Mucosa of gallbladder (tissue), 1 donor: ENCODE results near the gene HMGA1. TPM values are rescaled to one million over a fixed set of nuclear protein-coding genes. Genes with fewer than 3 reads are reported as not detected.
"Not testable (repeated sequence)": the region's sequence is repeated elsewhere in the genome, so short reads cannot be mapped to it uniquely, and the experiment has no call there.

Experiments
- DNase-seq: peaks from one replicate; pipeline ENCODE4 v3.0.0-alpha.2; 2020; ENCODE audit warnings: low spot score
- total RNA-seq: library from RNA; stranded (reverse); gene quantifications from one replicate; pipeline ENCODE4 v1.2.1, GENCODE V29; 2021
- donor health status: DM: no; HTN: no; CAD: no.

HMGA1 gene
- total RNA-seq, 1 donor from 2014 or later: 88.6 TPM

- no peak for DNase-seq
These were observed 24.0 kb downstream of the HMGA1 start for GRCh38 chr6:34260576-34261267.

DNA sequence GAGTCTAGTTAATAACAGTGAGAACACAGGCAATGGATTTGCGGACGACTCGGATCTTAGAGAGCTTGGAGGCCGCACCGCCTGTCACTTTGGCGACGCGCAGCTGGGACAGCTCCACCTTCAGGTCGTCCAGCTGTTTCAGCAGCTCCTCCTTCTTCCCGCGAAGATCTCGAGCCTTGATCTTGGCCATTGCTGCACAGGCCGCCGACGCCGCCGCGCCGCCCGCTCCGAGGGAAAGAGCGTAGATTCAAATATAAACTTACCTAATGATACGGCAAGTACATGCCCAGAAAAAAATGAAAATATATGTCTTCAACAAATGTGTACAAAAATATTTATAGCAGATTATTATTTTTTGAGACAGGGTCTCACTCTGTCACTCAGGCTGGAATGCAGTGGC, 26.8 kb downstream of the HMGA1 start:
- not testable (repeated sequence) for DNase-seq

GRCh38 chr6:34267746-34268145, 31.1 kb downstream of the HMGA1 start:
- no peak for DNase-seq

- not testable (repeated sequence) for DNase-seq
These were observed 32.5 kb downstream of the HMGA1 start for GRCh38 chr6:34269132-34269531.

DNA sequence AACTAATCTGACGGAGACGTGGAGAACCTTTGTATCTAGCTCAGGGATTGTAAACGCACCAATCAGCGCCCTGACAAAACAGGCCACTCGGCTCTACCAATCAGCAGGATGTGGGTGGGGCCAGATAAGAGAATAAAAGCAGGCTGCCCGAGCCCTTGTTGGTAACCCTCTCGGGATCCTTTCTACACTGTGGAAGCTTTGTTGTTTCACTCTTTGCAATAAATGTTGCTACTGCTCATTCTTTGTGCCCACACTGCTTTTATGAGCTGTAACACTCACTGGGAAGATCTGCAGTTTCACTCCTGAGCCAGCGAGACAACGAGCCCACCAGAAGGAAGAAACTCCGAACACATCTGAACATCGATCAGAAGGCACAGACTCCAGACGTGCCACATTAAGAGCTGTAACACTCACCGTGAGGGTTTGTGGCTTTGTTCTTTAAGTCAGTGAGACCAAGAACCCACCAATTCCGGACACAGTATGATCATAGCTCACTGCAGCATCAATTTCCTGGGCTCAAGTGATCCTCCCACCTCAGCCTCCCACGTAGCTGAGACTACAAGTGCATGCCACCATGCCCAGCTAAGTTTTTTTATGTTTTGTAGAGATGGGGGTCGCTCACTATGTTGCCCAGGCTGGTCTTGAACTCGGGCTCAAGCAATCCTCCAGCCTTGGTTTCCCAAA, 33.1 kb downstream of the HMGA1 start:
- not testable (repeated sequence) for DNase-seq

DNA sequence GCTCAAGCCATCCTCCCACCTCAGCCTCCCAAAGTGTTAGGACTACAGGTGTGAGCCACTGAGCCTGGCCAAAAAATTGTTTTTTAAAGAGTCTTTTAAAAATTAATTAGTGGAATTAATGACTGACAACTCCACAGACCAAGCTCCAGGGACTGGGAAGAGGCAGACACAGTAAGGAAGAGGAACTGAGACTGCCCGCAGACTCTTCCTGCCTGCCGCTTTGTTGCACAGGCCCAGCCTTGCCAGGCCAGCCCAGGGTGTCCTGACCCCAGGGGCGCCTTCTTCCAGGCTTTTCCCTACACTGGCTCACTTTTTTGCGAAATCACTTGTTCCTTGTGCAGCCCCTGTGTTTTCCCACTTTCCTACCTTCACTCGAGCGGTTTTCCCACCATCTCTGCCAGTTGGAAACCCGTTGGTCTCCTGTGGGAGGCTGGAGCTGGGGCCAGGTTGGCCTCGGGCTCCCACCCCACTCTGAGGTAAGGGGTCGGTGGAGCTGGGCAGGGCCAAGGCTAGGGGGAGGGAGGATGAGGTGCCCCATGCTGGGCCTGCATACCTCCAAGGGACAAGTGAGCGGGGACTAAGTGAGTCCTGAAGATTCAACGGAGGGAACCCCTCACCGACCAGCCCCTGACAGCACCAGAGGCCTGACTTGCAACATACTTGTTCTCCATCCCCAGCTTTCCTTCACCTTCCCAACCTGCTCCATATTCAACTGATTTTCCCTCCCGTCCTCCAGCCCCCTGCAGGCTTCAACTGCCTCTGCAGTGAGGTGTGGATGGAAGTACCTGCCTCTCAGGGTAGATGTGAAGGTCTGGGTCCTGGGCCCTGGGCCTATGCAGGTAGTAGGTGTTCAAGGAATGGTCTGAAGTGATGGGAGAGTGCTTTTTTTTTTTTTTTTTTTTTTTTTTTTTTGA, 35.6 kb downstream of the HMGA1 start:
- no peak for DNase-seq

DNA sequence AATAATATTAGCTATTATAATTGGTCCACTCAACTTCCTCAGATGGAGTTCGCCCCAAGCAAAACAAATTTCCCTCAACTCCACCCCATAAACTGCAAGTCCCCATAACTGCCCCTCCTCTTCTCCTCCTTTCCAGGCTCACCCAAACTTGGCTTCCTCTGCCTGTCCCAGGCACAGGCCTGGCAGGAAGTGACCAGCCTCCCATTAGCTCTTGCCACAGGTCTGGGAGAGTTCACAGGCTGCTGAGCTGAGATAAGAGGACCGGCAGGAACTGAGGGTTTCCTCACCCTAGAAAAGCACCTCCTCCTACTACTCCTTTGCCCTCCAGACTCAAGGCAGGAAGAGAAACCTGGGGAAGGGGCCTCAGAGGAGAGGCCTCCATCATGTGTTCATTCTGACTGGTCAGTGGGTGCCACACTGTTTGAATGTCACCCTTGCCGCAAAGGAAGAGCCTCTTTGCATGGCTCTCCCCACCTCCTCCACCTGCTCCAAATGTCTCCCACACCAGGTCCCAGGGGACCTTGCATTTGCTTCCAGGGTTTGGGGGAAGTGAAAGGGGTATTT, 36.7 kb downstream of the HMGA1 start:
- DNase-seq: peak; percentile 20

- no peak for DNase-seq
These were observed 37.5 kb downstream of the HMGA1 start for GRCh38 chr6:34274129-34274528.

DNA sequence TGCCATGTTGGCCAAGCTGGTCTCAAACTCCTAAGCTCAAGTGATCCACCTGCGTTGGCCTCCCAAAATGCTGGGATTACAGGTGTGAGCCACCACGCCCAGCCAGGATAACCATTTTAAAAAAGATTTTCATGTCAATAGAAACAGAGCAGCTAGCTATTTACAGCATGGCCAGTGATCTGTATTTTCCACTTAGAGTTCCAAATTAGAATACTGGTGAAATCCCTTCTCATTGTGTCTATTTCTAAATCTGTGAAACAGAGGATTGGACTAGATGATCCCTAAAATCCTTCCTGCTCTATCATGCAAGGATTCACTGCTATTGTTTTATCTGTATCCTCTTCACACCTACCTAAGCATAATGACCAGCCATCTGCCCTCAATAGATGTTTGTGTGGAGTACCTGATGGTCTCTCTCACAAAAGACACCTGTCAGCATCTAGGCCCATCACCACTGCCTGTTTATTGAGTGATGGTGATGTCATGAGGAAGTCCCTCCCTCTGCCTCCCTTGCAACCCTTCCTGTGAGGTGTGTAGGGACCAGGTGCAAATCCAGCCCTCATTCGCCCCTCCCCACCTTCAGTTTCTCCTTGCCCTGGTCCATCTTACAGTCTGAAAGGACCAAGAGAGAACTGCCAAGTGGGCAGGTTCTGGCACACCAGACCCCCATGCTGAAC, 38.6 kb downstream of the HMGA1 start:
- DNase-seq: no peak

DNA sequence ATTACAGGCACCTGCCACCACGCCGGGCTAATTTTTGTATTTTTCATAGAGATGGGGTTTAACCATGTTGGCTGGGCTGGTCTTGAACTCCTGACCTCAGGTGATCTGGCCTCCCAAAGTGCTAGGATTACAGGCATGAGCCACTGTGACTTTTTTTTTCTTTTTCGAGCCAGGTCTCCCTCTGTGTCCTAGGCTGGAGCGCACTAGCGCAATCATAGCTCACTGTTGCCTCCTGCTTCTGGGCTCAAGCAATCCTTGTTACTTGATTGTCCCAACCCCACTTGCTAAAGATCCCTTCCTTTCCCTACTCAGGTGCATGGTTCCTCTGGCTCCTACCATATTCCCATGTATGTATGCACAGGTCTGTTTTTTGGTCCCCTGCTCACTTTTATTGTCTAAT, 39.5 kb downstream of the HMGA1 start:
- DNase-seq: no peak

DNA sequence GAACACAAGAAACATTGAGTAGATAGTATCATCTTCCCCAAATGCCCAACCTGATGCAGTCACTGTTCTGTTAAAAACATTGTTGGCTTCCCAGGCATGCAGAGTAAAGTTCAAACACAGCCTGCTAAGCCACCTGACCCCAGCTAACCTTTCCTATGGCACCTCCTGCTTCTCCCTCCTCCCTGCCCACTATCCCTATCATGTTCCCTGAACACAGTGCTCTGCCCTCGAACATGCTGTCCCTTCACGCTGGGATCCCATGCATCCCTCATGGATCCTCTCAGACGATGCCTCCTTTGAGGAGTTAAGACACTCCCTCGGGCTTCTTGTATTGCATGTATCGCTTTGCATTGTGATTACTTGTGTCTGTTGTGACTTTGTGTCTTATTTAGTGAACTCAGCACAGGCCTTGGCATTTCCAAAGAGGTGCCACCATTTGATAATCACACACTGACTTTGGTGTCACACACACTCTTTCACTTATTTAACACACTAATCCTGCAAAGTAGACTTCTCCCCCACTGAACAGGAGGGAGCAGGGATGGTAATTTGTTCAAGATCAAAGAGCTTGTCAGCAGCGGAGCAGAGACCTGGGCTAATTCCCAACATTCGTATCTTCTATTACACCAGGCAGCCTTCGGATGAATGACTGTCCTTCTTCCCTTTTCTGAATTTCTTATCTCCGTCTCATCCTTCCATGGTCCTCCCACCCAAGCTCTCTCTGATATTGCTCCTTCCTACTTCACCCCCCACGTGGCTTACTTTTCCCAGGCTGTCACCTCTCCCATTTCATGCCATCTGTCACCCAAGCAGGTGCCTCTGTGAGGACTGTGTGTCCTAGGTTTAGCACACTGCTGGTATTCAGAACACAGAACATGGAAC, 40.4 kb downstream of the HMGA1 start:
- no peak for DNase-seq

- DNase-seq: no peak
These were observed 41.1 kb downstream of the HMGA1 start for GRCh38 chr6:34277763-34278112.

GRCh38 chr6:34278833-34279232, 42.2 kb downstream of the HMGA1 start:
- DNase-seq: no peak

- DNase-seq: no peak
These were observed 43.5 kb downstream of the HMGA1 start for GRCh38 chr6:34280216-34280615.

DNA sequence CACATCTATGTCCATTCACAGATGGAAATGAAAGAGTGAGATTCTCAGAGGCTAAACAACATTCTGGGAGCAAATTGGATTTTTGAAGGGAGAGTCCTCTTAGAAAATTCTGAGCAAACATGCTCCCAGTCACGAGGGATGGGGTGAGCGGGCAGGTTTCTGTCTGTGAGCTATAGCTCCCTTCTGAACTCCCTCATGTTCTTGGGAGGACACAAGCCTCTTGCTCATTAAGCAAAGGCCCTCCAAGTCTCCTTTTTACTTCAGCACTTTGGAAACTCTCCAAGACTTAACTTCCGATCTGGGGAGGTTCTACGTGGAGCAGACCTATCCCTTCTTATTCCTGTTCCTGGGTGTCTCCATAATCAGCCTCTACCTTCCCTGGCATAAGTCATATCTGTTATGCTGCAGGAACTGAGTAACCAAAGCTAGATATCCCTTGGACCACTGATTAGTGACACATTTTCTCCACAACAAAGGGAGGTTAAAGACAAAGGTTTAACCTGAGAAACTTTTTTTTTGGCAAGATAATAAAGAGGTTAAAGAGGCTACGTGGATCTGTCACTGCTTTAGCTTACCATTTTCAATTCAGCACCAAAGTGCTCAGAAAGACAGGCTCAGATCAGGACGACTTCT, 45.1 kb downstream of the HMGA1 start:
- DNase-seq: no peak

DNA sequence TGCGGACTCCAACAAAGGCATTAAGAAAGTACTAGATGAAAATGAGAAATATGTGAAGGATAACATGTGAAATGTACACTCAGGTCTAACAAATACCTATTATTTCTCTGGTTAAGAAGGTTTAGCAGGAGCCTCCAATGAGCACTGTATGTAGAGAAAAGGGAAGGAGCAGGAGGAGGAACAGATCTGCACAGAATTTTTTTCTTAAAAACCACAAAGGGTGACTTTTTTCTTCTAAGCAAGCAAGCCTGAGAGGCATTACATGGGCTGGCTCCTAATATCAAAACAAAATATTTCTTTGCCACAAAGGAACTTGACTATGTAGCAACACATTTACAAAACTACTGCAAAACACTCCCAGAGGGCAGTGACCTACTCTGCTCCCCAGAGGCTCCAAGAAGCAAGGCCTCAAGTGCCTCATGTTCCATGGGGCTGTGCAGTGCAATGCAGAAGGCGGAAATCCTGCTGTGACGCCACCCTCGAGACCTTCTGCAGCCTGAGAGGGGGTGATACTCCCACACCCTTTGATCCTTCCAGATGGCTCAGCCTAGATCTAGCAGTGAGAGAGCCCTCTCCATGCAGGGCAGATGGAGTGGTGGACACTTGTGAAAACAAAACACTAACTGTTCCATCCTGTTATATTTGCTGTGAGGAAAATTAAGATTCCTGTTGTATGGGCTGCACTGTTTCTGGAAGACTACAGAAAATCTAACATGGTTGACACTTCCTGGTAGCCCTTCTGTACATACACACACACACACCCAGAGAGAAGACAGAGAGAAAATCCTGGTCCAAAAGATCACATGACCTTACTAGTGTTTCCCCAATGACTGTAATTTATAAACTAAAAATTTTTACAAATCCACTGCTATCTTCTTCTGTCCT, 48.1 kb downstream of the HMGA1 start:
- DNase-seq: peak; percentile 43

DNA sequence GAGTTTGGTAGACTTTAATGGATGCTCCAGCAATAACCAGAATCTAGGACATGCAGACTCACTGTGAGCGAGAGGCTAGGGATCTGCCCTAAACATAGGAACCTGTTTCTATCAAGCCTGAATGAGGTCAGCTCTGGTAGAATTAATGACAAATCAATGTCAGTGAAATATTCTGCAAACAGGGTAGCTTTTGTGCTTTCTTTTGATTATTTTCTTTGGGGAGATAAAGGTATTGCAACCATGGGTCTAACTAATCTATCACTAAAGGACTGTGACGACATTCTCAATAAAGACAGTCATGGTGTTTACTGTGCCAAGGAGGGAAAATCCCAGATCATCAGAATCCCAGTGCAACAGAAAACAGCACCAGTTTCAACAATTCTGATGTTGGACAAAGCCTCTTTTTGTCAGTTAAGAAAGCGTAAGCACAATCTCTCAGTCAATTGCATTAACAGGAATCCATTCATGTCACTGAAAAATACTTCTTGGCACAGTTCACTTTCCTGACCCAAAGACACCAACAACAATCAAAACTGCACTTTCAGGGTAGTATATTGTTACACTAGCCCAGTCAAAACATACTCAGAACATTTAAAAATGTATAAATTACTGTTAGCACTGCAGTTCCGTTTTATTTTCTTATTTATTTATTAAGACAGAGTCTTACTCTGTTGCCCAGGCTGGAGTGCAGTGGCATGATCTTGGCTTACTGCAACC, 48.9 kb downstream of the HMGA1 start:
- no peak for DNase-seq

- no peak for DNase-seq
These were observed 51.9 kb downstream of the HMGA1 start for GRCh38 chr6:34288581-34288980.
